ENCODE results near the gene LDLRAP1.

- no peak for TF ChIP-seq POLR2A (IDR thresholded peaks at IDR 0.05)
- no peak for TF ChIP-seq CTCF (IDR thresholded peaks at IDR 0.05)
Measured at GRCh38 chr1:25541889-25542658, 1.3 kb upstream of the LDLRAP1 start.

Measured in heart left ventricle (tissue), 13 donors.